DMS114 treated with DMSO at 0.1 percent for 48 hours (cell line): ENCODE measurements around the gene LAYN.

Experiments used
- DNase-seq: peaks from one replicate; lab custom pipeline; 2025; ENCODE audit not compliant: unreplicated experiment; lab: John Stamatoyannopoulos, UW

LAYN gene, protein sequence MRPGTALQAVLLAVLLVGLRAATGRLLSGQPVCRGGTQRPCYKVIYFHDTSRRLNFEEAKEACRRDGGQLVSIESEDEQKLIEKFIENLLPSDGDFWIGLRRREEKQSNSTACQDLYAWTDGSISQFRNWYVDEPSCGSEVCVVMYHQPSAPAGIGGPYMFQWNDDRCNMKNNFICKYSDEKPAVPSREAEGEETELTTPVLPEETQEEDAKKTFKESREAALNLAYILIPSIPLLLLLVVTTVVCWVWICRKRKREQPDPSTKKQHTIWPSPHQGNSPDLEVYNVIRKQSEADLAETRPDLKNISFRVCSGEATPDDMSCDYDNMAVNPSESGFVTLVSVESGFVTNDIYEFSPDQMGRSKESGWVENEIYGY

DNA sequence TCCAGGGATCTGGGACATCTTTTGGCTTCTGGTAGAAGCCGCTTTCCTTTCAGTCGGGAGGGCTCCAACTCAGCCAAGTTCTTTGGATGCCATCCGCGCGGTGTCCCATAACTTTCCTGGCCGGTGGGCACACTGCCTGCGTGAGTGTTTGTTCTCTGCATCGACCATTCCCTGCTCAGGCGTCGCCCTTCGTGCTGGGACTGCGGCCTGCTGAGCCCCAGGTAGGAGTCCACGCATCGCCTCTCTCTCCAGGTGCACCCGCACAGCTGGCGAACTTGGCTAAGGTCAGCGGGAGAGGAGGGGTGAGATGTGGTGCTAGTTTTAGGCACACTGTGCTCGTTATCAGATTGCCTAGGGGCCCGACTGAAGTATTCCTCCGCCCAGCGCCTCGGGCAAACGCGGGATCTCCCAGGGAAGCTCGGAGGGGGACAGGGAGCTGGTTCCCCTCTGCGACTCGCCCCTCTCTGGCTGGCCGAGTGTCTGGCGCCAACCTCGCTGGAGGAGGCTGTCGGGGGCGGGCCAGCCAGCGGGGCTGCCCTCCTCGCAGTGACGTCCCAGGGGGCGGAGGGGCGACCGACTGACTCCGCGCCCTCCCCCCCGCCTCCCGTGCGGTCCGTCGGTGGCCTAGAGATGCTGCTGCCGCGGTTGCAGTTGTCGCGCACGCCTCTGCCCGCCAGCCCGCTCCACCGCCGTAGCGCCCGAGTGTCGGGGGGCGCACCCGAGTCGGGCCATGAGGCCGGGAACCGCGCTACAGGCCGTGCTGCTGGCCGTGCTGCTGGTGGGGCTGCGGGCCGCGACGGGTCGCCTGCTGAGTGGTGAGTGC, at the start of gene LAYN:
TSS of gene LAYN (plus strand) at position 607 of the 823 bp plus-strand sequence. CDS start at position 731, 124 bp downstream.
- DNase-seq, result no peak

GRCh38 chr11:111494040-111494439, 46.5 kb upstream of the LAYN start:
- DNase-seq, result no peak

GRCh38 chr11:111499483-111499882, 41.0 kb upstream of the LAYN start:
- DNase-seq, result no peak

GRCh38 chr11:111500481-111500880, 40.0 kb upstream of the LAYN start:
- no peak for DNase-seq

- DNase-seq, result no peak
Observed at GRCh38 chr11:111502611-111503010, 37.9 kb upstream of the LAYN start.

- no peak for DNase-seq
Observed at GRCh38 chr11:111510311-111510710, 30.2 kb upstream of the LAYN start.

GRCh38 chr11:111512296-111513239, 28.0 kb upstream of the LAYN start, which contains the start of gene BTG4:
TSS of gene BTG4 (minus strand) at chr11:111512386. CDS start at chr11:111498776, 13,610 bp downstream.
- no peak for DNase-seq

DNA sequence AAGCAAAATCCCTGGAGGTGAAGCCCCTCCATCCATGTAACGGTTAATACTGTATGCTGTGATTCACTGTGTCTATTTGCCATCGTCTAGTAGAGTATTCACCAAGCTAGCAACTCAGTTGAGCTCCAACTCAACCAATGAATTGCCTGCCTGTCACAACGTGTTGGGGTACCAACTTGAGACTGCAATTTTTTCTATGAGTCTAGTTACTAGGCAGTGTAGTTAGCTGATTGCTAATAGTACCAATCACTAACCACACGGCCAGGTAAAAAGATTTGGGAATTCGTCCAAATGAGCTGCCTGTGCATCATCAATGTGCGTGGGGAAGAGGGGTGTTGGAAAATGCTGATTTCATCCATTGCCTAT, 27.3 kb upstream of the LAYN start:
- no peak for DNase-seq

DNA sequence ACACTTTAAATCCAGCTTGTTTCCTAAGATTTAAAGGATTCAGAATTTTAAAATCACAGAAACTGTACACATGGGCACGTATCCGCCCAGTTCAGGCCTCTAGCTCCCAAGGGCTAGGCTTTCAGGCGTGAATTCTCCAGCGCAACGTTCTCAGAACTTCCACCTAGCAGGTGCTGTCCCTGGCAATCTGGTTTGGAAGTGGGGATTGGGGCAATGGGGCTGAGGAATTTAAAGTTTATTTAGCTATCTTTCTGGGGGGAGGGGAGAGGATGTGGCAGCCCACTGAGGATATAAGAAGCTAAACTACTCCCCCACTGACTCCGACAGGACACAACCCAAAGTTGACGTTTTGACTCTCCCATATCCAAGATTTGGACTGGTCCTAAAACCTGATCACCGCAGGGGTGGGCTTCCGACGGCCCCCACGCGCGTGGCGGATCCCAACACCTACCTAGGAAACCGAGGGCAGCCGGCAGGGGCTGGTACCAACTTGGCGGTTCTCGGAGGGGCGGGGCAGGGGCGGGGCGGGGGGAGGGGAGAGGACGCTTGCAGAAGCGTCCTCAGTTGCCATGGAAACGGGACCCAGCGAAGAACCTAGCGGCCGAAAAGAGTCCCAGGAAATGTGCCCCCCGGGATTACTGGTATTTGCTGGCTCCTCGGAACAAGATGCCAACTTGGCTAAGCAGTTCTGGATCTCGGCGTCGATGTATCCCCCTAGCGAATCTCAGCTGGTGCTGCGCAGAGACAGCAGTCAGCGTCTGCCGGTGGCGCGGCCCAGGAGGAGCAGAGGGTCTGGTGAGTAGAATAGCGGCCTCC, 26.1 kb upstream of the LAYN start, which contains the start of gene HOATZ:
TSS of gene HOATZ (plus strand) at position 563 of the 816 bp plus-strand sequence. CDS start at position 570, 7 bp downstream.
- peak; percentile 8 for DNase-seq

DNA sequence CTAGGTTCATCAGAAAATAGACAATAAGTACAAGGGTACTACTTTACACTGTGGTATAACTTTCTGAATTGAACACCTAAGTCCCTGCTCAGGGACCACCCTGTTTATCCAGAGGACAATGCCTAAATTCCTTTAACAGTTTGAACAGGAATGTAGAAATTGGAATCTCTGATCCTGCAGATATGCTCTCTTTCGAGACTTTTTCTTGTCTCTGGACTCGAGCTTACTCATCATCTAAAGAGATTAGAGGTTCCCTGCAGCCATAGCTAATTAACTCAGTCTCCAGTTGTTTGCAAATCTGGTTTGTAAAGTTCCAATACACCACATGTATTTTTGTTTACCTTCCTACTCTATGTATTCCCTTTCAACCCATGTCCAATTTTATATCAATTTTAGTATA, 24.9 kb upstream of the LAYN start:
- DNase-seq, result no peak

- no peak for DNase-seq
Observed at GRCh38 chr11:111518668-111519067, 21.9 kb upstream of the LAYN start.

DNA sequence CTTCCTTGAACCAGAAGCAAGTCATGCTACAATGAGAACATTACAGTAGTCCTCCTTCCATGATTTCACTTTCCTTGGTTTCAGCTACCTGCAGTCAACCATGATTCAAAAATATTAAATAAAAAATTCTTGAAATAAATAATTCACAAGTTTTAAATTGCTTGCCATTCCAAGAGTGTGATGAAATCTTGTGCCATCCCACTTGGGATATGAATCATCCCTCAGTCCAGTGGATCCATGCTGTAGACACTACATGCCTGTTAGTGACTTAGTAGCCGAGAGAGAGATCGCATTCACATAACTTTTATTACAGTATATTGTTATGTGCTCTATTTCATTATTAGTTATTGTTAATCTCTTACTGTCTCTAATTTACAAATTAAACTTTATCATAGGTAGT, 20.0 kb upstream of the LAYN start:
- no peak for DNase-seq

DNA sequence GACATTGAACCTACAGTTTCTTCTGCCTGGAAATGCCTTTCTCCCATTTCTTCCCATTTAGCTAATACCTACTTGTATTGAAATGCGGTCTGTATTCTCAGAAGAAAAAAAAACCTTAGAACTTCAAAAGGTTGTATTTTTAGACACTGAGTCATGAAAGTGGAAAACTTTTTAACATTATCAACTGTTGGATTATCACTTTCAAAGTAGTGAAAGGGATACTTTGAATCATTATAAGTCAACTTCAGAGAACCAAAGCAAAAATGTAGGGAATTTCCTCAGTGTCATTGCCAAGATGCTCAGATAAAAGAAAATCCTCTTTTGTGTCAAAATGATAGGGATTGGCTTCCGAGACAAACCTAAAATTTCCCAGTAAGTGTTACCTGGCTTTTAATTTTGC, 19.4 kb upstream of the LAYN start:
- DNase-seq, result no peak

DNA sequence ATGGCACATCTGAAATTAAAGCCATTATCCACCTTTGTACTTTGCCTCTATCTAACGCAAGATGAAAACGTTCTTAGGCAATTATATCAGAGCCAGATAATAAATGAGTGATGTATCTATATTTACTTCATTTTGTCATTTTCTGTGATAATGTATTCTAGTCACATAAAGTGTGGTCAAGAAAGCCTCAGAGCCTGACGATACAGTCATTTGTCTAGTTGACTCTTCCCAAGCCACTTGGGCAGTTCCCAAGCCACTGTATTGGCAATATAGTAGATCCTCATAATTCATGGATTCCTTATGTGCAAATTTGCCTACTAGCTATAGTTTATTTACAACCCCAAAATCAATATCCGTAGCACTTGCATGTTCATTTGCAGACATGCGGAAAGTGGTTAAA, 18.1 kb upstream of the LAYN start:
- no peak for DNase-seq

DNA sequence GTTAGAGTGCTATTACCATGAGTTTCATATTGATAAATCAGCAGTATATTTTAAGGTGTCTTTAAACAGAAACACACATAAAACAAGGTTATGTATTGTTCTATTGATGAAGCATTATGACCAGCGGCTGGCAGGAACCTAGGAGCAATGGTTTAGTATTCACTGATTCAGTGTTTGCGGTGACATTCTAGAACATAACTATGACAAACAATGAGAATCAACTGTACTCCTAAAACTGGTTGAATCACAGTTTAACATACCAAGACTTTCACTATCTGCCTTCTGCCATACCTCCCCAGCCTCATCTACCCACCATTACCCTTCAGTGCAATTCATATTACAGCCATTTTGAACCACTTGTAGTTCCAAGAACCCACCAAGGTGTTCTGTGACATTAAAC, 17.2 kb upstream of the LAYN start:
- DNase-seq, result no peak

DNA sequence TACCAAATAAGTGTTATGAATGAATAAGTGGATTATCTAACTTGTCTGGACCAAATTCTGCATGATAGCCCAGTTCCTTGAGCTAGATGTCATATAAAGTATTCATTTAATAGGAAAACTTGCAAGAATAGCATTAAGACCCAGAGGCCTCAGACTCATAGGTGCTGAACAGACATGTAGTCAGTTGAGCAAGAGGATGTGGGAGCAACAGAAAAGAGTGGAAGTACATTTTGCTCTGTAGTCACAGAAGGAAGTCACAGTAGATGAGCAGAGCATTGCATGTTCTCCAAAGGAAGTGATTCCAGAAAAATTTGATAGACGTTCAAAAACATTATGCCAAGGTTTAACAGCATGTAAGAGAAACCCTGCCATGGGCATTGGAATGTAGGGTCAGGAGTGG, 16.5 kb upstream of the LAYN start:
- no peak for DNase-seq

DNA sequence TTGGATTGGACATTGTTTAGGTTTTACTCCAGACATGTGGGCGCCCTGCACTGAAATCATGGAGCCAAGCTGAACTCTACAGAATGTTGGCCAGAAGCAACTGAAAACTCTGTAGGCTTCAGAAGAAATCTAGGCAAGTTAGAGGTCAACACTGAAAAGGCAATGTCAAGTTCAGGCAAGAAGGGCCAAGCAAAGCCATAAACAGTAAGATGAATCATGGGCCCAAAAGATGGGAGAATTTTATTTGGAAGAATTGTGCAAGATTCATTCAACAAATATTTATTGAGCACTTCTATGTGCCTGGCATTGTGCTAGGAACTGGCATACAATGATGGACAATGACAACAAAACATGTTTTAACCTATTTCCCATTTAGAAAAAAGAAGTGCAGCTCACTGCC, 15.1 kb upstream of the LAYN start:
- DNase-seq, result no peak

DNA sequence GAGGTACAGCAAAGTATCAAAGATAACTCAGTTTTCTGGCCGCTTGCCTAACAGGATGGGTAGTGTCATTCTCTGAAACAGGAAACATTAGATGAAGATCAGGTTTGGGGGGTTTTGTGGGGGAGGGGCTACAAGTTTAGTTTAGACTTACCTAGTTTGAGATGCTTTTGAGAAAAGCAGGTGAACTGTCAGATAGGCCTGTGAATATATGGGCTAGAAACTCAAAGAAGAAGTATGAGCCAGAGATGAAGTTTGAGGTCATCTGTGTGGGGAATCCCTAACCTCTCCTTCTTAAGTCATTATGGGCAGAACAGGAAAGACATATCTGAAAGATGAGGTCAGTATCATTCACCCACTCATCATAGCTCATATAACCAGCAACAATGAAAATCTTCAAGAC, 14.0 kb upstream of the LAYN start:
- no peak for DNase-seq

DNA sequence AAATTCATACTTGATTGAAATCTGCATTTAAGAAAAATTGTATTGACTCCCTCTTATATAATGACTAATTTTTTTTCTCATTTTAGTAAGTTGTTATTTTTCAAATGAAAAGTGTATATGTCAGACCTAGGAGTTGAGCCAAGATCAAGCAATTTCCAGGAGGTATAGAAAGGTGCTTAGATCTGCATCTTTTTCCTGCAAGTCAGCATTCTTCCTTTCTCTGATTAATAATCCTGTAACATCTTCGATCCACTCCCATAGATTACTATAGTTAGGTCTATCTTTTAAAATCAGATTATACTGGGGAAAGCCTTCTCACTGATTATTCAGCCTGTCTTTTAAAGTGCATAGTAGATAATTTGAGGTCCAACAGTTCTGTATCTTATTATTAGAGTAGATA, 13.2 kb upstream of the LAYN start:
- no peak for DNase-seq

DNA sequence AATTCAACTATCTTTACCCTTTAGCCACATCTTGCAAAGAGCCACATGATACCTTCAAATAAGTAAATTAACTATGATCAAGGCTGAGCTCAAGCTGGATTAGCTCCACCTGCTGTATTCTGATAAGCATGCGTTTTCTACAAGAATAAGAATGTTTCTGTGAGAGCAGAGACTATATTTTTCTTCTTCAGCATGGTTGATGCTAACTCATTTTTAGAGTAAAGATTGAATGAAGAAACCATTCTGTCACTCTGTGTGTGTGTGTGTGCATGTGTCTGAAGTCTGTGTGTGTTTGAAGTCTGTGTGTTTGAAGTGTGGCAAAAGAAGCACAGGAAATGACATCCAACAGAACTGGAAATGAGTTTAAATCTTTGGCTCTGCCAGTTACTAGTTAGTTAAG, 12.0 kb upstream of the LAYN start:
- DNase-seq, result no peak
